Ureter (tissue), 1 donor: ENCODE data around the gene POLR2F. TPM values are rescaled to one million over a fixed set of nuclear protein-coding genes. Genes with fewer than 3 reads are reported as not detected.
A peak's percentile ranks its signal among the peaks of the same experiment; 100 is the strongest.

ENCODE experiments used
- DNase-seq: peaks from one replicate; pipeline ENCODE4 v3.0.0-alpha.2; 2020; ENCODE audit warnings: low spot score
- total RNA-seq: library from RNA; stranded (reverse); gene quantifications from one replicate; pipeline ENCODE4 v1.2.4, GENCODE V29; 2023
- donor health status: DM: yes; HTN: yes; CAD: no.

Gene POLR2F
- total RNA-seq, 1 donor from 2014 or later: 49.5 TPM

GRCh38 chr22:38006906-38007305 is 53.4 kb downstream of the POLR2F start:
- no peak for DNase-seq

DNA sequence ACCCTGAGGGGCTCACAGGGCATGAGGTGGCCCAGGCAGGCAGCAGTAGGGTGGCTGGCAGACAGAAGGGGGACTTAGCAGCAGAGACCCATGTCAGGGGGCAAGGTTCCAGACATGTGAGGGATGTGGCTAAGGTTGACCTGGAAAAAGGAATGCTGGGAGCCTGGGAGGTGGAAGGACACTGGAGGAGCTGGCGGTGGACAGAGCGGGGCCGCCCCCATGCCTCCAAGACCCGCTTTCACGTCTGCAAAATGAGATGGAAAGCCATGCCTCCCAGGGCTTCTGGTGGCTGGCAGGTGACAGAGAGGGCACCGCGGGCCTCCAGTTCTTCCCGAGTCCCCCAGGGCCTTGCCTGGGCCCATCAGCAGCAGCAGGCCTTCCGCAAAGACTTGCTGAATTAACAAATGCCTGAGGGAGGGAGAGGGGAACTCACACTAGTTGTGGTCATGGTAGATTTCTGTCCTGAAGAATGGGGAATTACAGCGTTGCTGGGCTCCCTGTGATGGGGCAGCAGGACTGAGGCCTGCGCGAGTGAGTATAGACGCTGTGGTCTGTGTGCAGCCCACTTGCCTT is 53.9 kb downstream of the POLR2F start:
- DNase-seq: no peak

DNA sequence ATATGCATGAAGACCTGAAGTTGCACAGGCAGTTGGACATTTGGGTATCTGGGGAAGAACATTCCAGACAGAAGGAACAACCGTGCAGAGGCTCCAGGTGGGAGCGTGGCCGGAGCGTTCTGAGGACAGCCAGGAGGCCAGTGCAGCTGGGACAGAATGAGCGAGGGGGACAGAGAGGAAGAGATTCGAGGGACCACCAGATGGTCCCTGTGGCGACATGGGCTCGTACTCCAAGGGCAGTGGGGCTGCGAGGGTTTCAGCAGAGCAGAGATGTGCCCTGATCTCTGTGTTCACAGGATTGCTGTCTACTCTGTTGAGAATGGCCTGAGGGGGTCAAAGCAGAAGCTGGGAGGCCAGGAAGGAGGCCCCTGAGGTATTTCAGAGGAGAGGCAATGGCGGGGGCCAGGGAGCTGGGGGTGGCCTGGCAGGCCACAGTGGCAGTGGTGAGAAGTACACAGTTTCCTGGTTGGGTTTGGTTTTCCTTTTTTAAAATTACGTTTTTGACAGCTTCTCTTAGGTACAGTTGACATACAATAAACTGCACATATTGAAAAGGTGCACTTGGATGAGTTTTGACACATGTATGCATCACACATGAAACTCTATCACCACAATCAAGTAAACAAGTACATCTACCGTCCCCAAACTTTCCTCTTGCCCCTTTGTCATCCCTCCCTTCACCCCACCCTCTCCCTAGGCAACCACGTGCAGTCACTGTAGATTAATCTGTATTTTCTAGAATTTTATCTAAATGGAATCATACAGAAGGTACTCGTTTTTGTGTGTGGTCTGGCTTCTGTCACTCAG is 55.7 kb downstream of the POLR2F start:
- no peak for DNase-seq

DNA sequence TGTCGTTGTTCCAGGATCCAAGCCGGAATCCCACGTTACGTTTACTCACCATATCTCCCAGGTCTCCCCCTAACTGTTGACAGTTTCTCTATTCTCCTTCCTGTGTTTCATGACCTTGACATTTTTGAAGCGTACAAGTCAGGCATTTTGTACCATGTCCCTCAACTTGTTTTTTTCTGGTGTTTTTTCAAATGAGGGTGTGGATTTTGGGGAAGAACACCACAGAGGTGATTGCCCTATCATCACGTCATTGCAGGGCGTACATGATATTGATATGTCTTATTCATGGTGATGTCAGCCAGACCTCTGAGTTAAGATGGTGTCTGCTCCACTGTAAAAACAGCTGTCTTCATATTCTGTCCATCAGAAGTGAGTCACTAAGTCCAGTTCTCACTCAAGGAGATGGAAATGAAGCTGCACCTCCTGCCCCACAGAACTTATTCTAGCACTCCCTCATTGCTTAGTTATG is 59.1 kb downstream of the POLR2F start:
- DNase-seq: no peak

DNA sequence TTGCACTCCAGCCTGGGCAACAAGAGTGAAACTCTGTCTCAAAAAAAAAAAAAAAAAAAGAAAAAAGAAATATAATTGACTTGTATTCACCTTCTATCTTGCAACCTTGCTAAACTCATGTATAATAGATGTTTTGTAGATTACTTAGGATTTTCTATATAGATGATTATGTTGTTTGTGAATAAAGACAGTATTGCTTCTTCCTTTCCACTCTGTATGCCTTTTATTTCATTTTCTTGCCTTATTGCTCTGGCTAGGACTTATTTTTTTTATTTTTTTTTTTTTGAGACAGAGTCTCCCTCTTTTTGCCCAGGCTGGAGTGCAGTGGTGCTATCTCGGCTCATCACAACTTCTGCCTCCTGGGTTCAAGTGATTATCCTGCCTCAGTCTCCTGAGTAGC is 60.6 kb downstream of the POLR2F start:
- no peak for DNase-seq

DNA sequence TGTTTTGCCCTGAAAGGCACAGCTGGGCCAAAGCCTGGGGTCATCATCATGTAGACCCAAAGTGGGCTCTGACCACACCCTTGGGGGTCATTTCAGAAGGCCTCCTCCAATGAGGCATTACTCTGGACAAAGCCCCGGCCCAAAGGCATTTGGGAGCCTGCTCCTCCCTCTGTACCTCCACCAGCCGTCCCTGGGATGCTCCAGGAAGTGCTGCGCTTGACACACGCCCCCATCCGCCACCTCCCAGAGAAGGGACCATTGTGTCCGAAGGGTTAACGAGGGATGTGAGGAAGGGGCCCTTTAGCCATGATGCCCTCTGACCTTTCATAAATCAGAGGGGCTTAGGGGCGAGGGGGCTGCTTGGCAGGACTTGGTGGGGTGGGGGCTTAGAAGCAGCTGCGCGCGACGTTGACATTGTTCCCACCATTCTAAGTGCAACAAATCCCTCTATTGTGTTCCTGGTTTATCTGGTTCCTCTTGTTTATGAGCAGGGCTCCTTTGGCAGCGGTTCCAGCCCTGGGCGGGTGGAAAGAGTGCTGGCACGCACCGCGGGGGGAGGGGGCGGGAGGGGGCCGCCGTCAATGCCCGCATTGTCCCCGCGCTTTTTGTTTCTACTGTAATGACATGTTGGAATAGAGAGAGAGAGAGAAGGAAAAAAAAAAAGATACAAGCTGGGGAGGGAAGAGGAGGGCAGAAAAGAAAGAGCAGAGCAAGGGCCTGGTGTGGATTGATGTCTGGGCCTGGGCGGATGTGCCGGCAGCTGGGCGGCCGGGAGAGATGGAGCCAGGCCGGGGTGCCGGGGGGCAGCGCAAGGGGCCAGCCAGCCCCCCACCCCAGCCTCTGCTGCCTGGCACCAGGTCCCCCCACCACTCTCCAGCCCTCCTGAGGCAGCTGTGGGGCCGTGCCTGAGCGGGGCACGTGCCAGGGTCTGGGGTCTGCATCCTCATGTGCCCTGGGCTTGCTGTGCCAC is 63.0 kb downstream of the POLR2F start:
- peak; percentile 77 for DNase-seq

GRCh38 chr22:38017272-38017920 is 63.9 kb downstream of the POLR2F start:
- peak; percentile 87 for DNase-seq

DNA sequence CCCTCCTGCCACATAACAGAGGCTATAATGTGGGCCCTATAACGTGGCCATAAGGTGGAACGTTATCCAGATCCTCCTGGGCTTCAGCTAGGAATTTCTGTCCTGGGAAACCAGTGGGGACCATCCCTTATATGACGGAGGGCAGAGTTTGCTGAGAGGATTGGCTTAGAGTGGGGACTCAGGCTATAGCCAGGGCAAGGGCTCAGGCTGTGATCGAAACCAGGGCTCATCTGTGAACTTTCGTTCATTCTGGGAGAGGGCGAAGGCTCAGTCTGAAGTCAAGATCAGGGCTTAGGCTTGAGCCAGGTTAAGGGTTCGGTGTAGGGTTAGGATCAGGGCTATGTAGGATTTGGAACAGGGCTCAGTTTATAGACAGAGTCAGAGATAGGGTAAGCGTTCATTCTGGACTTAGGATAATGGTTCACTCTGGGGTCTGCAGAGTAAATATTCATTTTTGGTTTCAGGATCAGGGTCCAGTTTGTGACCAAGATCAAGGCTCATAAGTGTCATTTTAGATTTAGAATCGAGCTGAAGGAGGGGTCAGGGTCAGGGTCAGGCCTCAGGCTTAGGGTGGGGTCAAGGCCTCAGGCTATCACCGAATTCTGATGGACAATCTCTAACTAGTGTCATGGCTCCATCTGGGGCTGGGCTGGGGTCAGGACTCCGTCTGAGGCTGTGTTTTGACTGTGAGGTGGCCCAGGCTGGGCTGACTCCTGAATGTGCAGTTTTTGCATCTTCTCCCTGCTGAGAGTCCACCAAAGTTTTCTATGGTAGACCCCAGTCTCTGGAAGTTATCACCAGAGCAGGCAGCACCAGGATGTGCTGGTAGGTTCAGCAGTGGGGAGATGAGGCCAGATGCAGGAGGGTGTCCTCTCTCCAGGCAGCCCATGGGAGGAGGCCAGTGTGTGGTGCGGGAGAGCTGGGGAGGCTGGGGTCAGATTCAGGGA is 64.7 kb downstream of the POLR2F start:
- DNase-seq: no peak

Other genes starting within 250 kb of the POLR2F start
- 13.4 TPM for gene GCAT, start 145.8 kb upstream of the POLR2F start, total RNA-seq
- gene GALR3, start 130.3 kb upstream of the POLR2F start, total RNA-seq: not detected
- 26.9 TPM for gene ANKRD54, start 109.4 kb upstream of the POLR2F start, total RNA-seq
- 544 TPM for gene EIF3L, start 104.3 kb upstream of the POLR2F start, total RNA-seq
- gene MICALL1, start 47.4 kb upstream of the POLR2F start, total RNA-seq: 80.2 TPM
- gene C22orf23, start 98 bp upstream of the POLR2F start, total RNA-seq: not detected
- gene SOX10, start 30.9 kb downstream of the POLR2F start, total RNA-seq: 1.0 TPM
- 63.2 TPM for gene PICK1, start 103.7 kb downstream of the POLR2F start, total RNA-seq
- 0.26 TPM for gene SLC16A8, start 130.5 kb downstream of the POLR2F start, total RNA-seq
- gene BAIAP2L2, start 157.0 kb downstream of the POLR2F start, total RNA-seq: 1.4 TPM
- 56.4 TPM for gene PLA2G6, start 228.1 kb downstream of the POLR2F start, total RNA-seq
- gene MAFF, start 248.3 kb downstream of the POLR2F start, total RNA-seq: 27.0 TPM